ENCODE results near the gene PLA2G4B. TPM values are rescaled to one million over a fixed set of nuclear protein-coding genes. Genes with fewer than 3 reads are reported as not detected.

Gene PLA2G4B
- total and polyA plus RNA-seq, 2 experiments from 2014 or later: 1.4 to 1.6 TPM

- no peaks in the 10 kb centered on the region for H3K27me3 ChIP-seq (replicated peaks; ENCODE audit: insufficient read depth)
- in situ Hi-C loops (cut with MboI): no loop called here
- no peak overlapping the region for H2AFZ ChIP-seq
- WGBS, 2 experiments (ENCODE audit: low coverage in 1 of 2, low lambda C conversion rate in 2 of 2, missing lambda C conversion rate in 2 of 2): 71% methylated on average over 18 of the region's 18 CpGs
- no peak overlapping the region for H3K4me3 ChIP-seq
- TF ChIP-seq EZH2 (IDR thresholded peaks at IDR 0.05; ENCODE audit: insufficient read depth, poor library complexity, severe bottlenecking) (no peak), EZH2phosphoT487 (IDR thresholded peaks at IDR 0.05; ENCODE audit: insufficient read depth, low read depth) (no peak)
- no peak overlapping the region for H3K4me2 ChIP-seq (ENCODE audit: unreplicated experiment)
- DNase-seq: no peak
- H4K20me1 ChIP-seq (ENCODE audit: insufficient read depth): no peaks in the 10 kb centered on the region
- H3K27ac ChIP-seq: no peak overlapping the region
- H3K79me2 ChIP-seq (ENCODE audit: insufficient read depth): no peaks in the 10 kb centered on the region
- H3K9me3 ChIP-seq (ENCODE audit: low read depth): no peaks in the 10 kb centered on the region
- H3K9me2 ChIP-seq (ENCODE audit: insufficient read depth): no peaks in the 10 kb centered on the region
- no peaks in the 10 kb centered on the region for H3K36me3 ChIP-seq (ENCODE audit: low read depth)
- H3K4me1 ChIP-seq (ENCODE audit: insufficient read depth): no peaks in the 10 kb centered on the region
- H3K9ac ChIP-seq: no peak overlapping the region
- H3F3A ChIP-seq (ENCODE audit: insufficient read depth): no peaks in the 10 kb centered on the region
Measured at GRCh38 chr15:41865490-41866055, 26.9 kb downstream of the PLA2G4B start.

GRCh38 chr15:41866263-41866703, 27.6 kb downstream of the PLA2G4B start:
- H2AFZ ChIP-seq: no peak overlapping the region
- in situ Hi-C loops (cut with MboI): no loop called here
- no peaks in the 10 kb centered on the region for H3K4me1 ChIP-seq (ENCODE audit: insufficient read depth)

GRCh38 chr15:41866872-41867579, 28.4 kb downstream of the PLA2G4B start:
- no peak overlapping the region for H2AFZ ChIP-seq
- H3K4me2 ChIP-seq (ENCODE audit: unreplicated experiment): no peak overlapping the region
- H3K27me3 ChIP-seq (replicated peaks; ENCODE audit: insufficient read depth): no peaks in the 10 kb centered on the region
- H3K9me2 ChIP-seq (ENCODE audit: insufficient read depth): no peaks in the 10 kb centered on the region
- no peak overlapping the region for H3K27ac ChIP-seq
- H3F3A ChIP-seq (ENCODE audit: insufficient read depth): no peaks in the 10 kb centered on the region
- H3K9ac ChIP-seq: no peak overlapping the region
- H4K20me1 ChIP-seq (ENCODE audit: insufficient read depth): no peaks in the 10 kb centered on the region
- no peaks in the 10 kb centered on the region for H3K9me3 ChIP-seq (ENCODE audit: low read depth)
- H3K36me3 ChIP-seq (ENCODE audit: low read depth): no peaks in the 10 kb centered on the region
- H3K4me3 ChIP-seq: no peak overlapping the region
- in situ Hi-C loops (cut with MboI): no loop called here
- no peaks in the 10 kb centered on the region for H3K79me2 ChIP-seq (ENCODE audit: insufficient read depth)
- no peaks in the 10 kb centered on the region for H3K4me1 ChIP-seq (ENCODE audit: insufficient read depth)
- WGBS, 2 experiments (ENCODE audit: low coverage in 1 of 2, low lambda C conversion rate in 2 of 2, missing lambda C conversion rate in 2 of 2): 85 to 90% methylated on average over 21 to 22 of the region's 25 CpGs
- TF ChIP-seq EZH2phosphoT487 (IDR thresholded peaks at IDR 0.05; ENCODE audit: insufficient read depth, low read depth): no peak
- no peak for TF ChIP-seq EZH2 (IDR thresholded peaks at IDR 0.05; ENCODE audit: insufficient read depth, poor library complexity, severe bottlenecking)
- DNase-seq: no peak

More at GRCh38 chr15:41866263-41866703, 27.6 kb downstream of the PLA2G4B start:
- Histone ChIP-seq H3K79me2 (ENCODE audit: insufficient read depth) (no peaks in the 10 kb centered on the region), H3K9me2 (ENCODE audit: insufficient read depth) (no peaks in the 10 kb centered on the region), H3F3A (ENCODE audit: insufficient read depth) (no peaks in the 10 kb centered on the region), H3K4me3 (no peak overlapping the region), H3K36me3 (ENCODE audit: low read depth) (no peaks in the 10 kb centered on the region), H3K27me3 (replicated peaks; ENCODE audit: insufficient read depth) (no peaks in the 10 kb centered on the region), H4K20me1 (ENCODE audit: insufficient read depth) (no peaks in the 10 kb centered on the region), H3K9me3 (ENCODE audit: low read depth) (no peaks in the 10 kb centered on the region), H3K9ac (no peak overlapping the region), H3K4me2 (ENCODE audit: unreplicated experiment) (no peak overlapping the region), H3K27ac (no peak overlapping the region)
- TF ChIP-seq EZH2phosphoT487 (IDR thresholded peaks at IDR 0.05; ENCODE audit: insufficient read depth, low read depth) (no peak), EZH2 (IDR thresholded peaks at IDR 0.05; ENCODE audit: insufficient read depth, poor library complexity, severe bottlenecking) (no peak)
- DNase-seq: no peak
- WGBS, 2 experiments (ENCODE audit: low coverage in 1 of 2, low lambda C conversion rate in 2 of 2, missing lambda C conversion rate in 2 of 2): 74 to 78% methylated on average over 8 of the region's 8 CpGs

GRCh38 chr15:41868321-41868720, 29.7 kb downstream of the PLA2G4B start:
- Histone ChIP-seq H3K9ac (no peak overlapping the region), H3K27me3 (replicated peaks; ENCODE audit: insufficient read depth) (no peaks in the 10 kb centered on the region), H3K9me2 (ENCODE audit: insufficient read depth) (no peaks in the 10 kb centered on the region), H3K4me3 (no peak overlapping the region), H3K4me2 (ENCODE audit: unreplicated experiment) (no peak overlapping the region), H2AFZ (no peak overlapping the region), H3K36me3 (ENCODE audit: low read depth) (no peaks in the 10 kb centered on the region), H3F3A (ENCODE audit: insufficient read depth) (no peaks in the 10 kb centered on the region), H3K9me3 (ENCODE audit: low read depth) (no peaks in the 10 kb centered on the region), H3K4me1 (ENCODE audit: insufficient read depth) (no peaks in the 10 kb centered on the region), H3K27ac (no peak overlapping the region), H4K20me1 (ENCODE audit: insufficient read depth) (no peaks in the 10 kb centered on the region), H3K79me2 (ENCODE audit: insufficient read depth) (no peaks in the 10 kb centered on the region)
- TF ChIP-seq EZH2phosphoT487 (IDR thresholded peaks at IDR 0.05; ENCODE audit: insufficient read depth, low read depth) (no peak), EZH2 (IDR thresholded peaks at IDR 0.05; ENCODE audit: insufficient read depth, poor library complexity, severe bottlenecking) (no peak)
- in situ Hi-C loops (cut with MboI): no loop called here
- 87 to 89% methylated on average over 14 to 15 of the region's 15 CpGs for WGBS, 2 experiments (ENCODE audit: low coverage in 1 of 2, low lambda C conversion rate in 2 of 2, missing lambda C conversion rate in 2 of 2)
- DNase-seq: no peak
